ENCODE data around the gene PALD1. TPM values are rescaled to one million over a fixed set of nuclear protein-coding genes. Genes with fewer than 3 reads are reported as not detected.
"Not testable (repeated sequence)": the region's sequence is repeated elsewhere in the genome, so short reads cannot be mapped to it uniquely, and the experiment has no call there.

Gene PALD1
- total and polyA plus RNA-seq, 12 donors, result 2.0 to 16.2 (median 7.4) TPM

DNA sequence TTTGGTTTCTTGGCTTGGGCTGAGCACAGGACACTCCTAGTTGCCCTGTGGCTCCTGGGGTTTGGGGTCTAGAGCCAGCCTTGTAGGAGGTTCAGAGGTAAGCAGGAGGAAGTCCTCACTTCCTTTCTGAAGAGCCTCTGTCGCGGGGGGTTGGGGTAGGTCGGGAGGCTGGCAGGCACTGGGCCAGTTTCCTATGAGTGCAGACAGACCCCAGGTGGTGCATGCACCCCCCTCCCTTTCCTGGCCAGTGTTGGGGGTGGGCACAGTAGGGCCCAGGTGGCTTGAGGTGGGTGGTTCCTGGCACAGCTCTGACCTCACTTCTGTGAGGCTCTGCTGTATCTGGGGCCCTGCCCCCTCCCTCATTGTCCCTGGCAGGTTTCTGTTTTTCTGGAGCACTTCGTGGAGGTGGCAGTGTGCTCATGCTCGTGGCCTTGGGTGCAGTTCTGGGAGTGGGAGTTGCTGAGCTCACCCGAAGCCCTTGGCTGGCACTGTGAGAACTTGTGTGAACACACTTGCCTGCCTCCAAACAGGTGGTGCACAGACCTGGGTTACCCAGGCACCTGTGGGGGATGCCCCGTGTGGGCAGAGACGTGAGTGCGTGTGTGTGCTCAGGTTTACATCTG is 1.8 kb downstream of the PALD1 start:
- 29 to 41% (median 36%) methylated on average over 6 to 9 of the region's 9 CpGs for WGBS, 4 donors
- no peaks in the 10 kb centered on the region for H3K27me3 ChIP-seq
- no peak for TF ChIP-seq POLR2A (IDR thresholded peaks at IDR 0.05)
- TF ChIP-seq, protein P1, sequence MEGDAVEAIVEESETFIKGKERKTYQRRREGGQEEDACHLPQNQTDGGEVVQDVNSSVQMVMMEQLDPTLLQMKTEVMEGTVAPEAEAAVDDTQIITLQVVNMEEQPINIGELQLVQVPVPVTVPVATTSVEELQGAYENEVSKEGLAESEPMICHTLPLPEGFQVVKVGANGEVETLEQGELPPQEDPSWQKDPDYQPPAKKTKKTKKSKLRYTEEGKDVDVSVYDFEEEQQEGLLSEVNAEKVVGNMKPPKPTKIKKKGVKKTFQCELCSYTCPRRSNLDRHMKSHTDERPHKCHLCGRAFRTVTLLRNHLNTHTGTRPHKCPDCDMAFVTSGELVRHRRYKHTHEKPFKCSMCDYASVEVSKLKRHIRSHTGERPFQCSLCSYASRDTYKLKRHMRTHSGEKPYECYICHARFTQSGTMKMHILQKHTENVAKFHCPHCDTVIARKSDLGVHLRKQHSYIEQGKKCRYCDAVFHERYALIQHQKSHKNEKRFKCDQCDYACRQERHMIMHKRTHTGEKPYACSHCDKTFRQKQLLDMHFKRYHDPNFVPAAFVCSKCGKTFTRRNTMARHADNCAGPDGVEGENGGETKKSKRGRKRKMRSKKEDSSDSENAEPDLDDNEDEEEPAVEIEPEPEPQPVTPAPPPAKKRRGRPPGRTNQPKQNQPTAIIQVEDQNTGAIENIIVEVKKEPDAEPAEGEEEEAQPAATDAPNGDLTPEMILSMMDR (IDR thresholded peaks at IDR 0.05), result no peak
- no peak for DNase-seq
- intact Hi-C loops (cut with DNase I), result no loop called here
- H3K4me3 ChIP-seq, result peak overlapping the region in 1 of 4 donors; percentile 75
- H3K9me3 ChIP-seq (replicated peaks in 1 of 3), result no peaks in the 10 kb centered on the region
- peaks cover 14 to 41% of the 10 kb centered on the region in 2 donors for H3K4me1 ChIP-seq (replicated peaks in 1 of 2)
- H3K27ac ChIP-seq, result peak overlapping the region in 2 of 5 donors; percentile 36 to 85
- no peaks in the 10 kb centered on the region for H3K36me3 ChIP-seq (replicated peaks in 1 of 2)

DNA sequence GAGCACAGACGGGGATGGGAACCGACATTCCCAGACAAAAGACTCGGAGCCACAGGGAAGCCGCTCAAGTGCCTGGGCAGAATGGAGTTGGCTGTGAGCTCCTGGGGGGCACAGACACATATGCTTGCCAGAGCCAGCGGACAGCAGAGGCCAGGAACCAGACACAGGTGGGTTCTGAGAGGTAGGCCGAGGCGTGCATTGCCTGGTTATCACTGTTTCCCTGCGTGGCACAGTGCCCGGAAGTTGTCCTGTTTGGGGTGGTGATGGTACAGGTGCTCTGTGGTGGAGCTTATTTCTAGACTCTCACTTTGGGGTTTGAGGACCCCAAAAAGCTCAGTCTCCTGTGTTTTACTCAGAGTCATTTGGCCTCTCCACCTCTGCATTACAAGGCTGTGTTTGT is 2.5 kb downstream of the PALD1 start:
- no peak for DNase-seq
- 79 to 85% (median 84%) methylated on average over 8 to 9 of the region's 9 CpGs for WGBS, 4 donors
- TF ChIP-seq, protein P1 (IDR thresholded peaks at IDR 0.05), result no peak
- TF ChIP-seq POLR2A (IDR thresholded peaks at IDR 0.05), result no peak
- H3K27me3 ChIP-seq, result no peaks in the 10 kb centered on the region
- no peaks in the 10 kb centered on the region for H3K9me3 ChIP-seq (replicated peaks in 1 of 3)
- H3K4me1 ChIP-seq (replicated peaks in 1 of 2), result peaks cover 14 to 41% of the 10 kb centered on the region in 2 donors
- no peak overlapping the region for H3K4me3 ChIP-seq
- H3K27ac ChIP-seq, result peak overlapping the region in 1 of 5 donors; percentile 85
- intact Hi-C loops (cut with DNase I), result no loop called here
- no peaks in the 10 kb centered on the region for H3K36me3 ChIP-seq (replicated peaks in 1 of 2)

DNA sequence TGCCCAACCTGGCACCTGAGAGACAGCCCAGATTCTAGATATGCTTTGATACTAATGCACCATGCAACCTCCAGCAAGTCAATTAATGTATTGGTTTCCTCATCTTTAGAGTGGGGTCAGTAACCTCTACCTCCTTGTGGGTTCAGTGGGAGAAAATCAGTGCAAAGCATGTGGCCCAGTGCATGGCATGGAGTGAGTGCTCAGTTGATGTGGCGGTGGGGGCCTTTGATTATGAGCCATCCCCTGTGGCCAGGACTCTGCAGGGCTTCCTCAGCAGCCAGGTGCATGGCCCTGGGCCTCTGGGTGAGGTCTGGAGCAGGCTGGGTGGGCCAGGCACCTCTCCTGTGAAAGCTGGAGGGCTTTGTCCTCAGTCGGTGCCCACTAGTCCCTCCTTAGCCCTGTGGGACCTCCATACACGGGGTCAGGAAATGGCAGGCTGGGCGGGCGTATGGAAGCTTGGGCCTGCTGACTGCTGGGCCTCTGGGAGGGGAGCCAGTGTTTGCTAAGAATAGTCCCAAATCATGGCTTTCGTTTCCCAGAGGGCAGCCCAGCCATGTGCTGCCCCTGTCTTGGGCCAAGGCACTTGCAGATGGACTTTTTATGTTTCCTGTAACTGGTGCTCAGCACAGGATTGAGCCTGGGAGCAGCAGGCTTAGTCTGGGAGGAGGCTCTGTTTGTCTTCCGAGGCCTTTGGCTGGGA is 3.4 kb downstream of the PALD1 start:
- Histone ChIP-seq H3K4me3 (no peak overlapping the region), H3K27me3 (no peaks in the 10 kb centered on the region), H3K36me3 (replicated peaks in 1 of 2) (no peaks in the 10 kb centered on the region), H3K27ac (peak overlapping the region in 2 of 5 donors; percentile 54 to 79), H3K4me1 (replicated peaks in 1 of 2) (peaks cover 14 to 41% of the 10 kb centered on the region in 2 donors), H3K9me3 (replicated peaks in 1 of 3) (no peaks in the 10 kb centered on the region)
- DNase-seq, result peak in 5 of 7 donors; percentile 37 to 80 (median 55)
- 49 to 64% (median 63%) methylated on average over 2 to 7 of the region's 7 CpGs for WGBS, 4 donors
- intact Hi-C loops (cut with DNase I), result no loop called here
- TF ChIP-seq, protein P1 (IDR thresholded peaks at IDR 0.05), result peak in 1 of 6 experiments; percentile 4
- no peak for TF ChIP-seq POLR2A (IDR thresholded peaks at IDR 0.05)

DNA sequence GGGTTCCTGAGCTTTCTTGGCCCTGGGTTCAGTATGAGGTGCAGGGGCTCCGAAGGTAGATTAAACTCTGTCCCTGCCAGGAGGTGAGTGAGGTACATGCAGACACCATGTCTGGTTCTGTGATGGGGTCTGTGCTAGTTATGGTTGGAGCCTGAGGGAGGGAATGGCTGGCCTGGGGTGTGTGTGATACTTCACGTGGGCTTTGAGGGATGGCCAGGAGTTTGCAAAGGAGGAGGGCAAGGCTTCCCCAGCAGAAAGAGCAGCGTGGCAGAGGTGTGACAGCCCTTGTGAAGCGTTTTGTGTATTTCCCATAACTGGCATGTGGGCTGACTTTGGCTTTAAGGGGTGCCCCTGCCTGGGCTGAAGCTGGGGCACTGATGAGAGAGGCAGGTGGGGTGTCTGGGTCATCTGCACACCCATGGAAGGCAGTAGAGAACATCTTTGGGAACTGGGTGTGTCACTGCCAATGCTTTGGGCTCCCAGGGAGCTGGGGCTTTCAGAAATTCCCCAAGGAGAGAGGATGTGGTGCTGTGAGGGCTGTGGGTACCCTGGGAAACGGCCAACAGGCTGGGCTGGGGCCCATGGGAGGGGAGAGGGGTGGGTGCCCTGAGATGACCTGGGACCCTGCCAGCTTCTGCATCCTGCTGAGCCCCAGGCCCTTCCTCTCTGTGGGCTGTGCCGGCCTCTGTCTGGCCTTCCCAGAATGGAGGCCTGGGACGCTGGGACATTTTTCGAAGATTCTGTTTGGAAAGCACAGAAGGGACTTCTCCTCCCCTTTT is 4.6 kb downstream of the PALD1 start:
- Histone ChIP-seq H3K36me3 (replicated peaks in 1 of 2) (no peaks in the 10 kb centered on the region), H3K4me1 (replicated peaks in 1 of 2) (peaks cover 10 to 30% of the 10 kb centered on the region in 2 donors), H3K9me3 (replicated peaks in 1 of 3) (no peaks in the 10 kb centered on the region), H3K4me3 (no peak overlapping the region), H3K27ac (peak overlapping the region in 2 of 5 donors; percentile 54 to 79), H3K27me3 (no peaks in the 10 kb centered on the region)
- no peak for TF ChIP-seq POLR2A (IDR thresholded peaks at IDR 0.05)
- TF ChIP-seq, protein P1 (IDR thresholded peaks at IDR 0.05), result no peak
- DNase-seq, result no peak
- WGBS, 4 donors, result 53 to 71% (median 69%) methylated on average over 5 to 8 of the region's 8 CpGs
- intact Hi-C loops (cut with DNase I), result no loop called here

DNA sequence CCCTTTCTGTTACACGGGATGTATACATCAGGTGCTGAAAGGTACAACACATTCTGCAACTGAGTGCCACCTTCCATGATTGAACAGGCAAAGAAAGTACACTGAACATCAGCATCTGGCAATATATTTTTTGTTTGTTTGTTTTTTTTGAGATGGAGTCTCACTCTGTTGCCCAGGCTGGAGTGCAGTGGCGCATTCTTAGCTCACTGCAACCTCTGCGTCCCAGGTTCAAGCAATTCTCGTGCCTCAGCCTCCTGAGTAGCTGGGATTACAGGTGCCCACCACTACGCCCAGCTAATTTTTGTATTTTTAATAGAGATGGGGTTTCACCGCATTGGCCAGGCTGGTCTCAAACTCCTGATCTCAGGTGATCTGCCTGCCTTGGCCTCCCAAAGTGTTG is 5.3 kb downstream of the PALD1 start:
- peaks cover 4 to 27% of the 10 kb centered on the region in 2 donors for H3K4me1 ChIP-seq (replicated peaks in 1 of 2)
- H3K9me3 ChIP-seq (replicated peaks in 1 of 3); H3K27me3 ChIP-seq; intact Hi-C loops (cut with DNase I); H3K4me3 ChIP-seq; DNase-seq; H3K36me3 ChIP-seq (replicated peaks in 1 of 2): not testable (repeated sequence)
- peak overlapping the region in 2 of 5 donors; percentile 54 to 79 for H3K27ac ChIP-seq
- 85 to 91% (median 87%) methylated on average over 6 of the region's 6 CpGs for WGBS, 4 donors

Measured in adrenal gland (tissue), 12 donors.